ENCODE data around the gene PDK4.
"Not testable (repeated sequence)": the region's sequence is repeated elsewhere in the genome, so short reads cannot be mapped to it uniquely, and the experiment has no call there.

The PDK4 gene

DNA sequence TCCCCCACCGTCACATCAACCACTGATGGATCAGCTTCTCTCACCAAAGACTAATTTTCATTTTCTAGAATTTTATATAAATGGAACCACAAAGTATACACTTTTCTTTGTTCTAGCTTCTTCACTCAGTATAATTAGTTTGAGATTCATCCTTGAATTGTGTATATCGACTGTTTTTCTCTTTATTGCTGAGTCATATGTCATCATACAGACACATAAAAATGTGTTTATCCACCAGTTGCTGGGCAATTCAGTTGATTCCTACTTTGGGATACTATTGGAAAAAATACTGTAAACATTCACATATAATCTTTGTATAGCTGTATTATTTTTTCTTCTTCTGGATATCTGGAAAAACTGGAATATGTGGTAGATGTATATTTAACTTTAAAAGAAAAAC lies 26.6 kb downstream of the PDK4 start:
- no peak for DNase-seq (ENCODE audit: low read depth in 3 of 3)

DNA sequence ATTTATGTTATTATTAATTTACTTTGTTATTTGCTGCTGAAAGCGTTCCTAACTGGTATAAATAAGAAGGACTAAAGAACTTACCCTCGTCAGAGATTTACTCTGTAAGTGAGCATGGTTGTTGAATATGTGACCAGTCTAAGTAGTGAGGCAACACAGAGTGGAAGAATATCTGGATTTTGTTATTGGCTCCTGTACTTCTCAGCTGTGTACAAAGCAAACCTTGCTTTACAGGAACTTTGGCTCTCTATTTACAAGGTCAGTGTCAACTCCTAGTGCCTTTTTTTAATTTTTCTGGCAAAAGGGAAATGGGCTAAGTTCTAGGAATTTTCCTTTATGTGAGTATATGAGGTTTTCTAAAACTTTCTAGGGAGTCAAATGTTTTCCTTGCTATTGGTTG lies 35.6 kb downstream of the PDK4 start:
- no peak for DNase-seq (ENCODE audit: low read depth in 3 of 3)

DNA sequence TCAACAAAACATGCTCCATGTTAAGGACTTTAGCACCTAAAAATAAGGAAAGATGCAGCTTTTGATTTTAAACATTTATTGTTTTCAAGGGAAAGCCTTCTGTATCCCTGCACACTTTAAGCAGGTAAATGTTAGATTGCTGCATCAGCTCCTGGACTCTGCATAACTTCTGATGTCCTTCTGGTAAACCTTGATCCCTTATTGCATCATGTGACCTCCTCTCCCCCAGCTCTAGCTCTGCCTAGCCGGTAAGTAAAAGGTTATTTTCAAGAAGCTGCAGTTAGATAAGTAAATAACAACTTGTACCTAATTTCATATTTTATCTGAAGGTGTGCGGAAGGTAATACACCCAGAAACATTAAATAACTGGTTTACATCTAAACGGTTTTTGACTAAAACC lies 37.5 kb downstream of the PDK4 start:
- DNase-seq (ENCODE audit: low read depth in 3 of 3): no peak

DNA sequence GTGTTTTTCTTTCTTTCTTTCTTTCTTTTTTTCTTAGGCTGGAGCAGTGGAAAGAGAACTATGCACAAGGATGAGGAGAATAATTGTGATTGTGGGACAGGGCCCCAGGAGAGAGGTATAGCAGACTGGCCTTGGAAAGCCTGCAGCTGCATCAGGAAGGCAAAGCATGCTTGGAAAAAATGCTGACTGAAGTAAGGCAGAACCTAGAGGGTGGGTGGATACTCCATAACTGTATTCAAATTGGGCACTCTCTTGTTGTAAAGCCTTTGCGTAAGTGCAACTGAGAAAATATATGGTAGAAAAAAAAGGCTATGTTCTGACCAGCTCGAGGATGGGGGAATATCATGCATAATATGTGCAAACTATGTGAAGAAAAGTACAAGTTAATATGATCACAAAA lies 39.5 kb downstream of the PDK4 start:
- no peak for DNase-seq (ENCODE audit: low read depth in 3 of 3)

DNA sequence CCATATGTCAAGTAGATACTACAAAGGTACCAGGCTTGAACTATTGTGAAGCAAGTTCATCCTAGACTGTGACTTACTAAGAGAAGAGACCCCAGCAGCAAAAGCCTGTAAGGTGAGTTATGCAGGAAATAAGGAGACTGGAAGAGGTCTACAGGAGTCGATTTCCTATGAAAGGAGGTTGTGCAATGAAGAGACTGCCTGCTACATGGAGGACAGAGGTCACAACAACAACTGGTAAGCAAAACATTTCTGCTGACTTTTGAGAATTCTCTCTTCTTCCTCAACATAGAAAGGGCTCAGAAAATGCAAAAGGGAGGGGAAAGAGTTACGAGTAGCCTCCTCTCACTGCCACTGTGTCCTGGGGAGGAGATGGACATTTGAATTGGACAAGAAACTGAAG lies 42.4 kb downstream of the PDK4 start:
- DNase-seq (ENCODE audit: low read depth in 3 of 3): no peak

DNA sequence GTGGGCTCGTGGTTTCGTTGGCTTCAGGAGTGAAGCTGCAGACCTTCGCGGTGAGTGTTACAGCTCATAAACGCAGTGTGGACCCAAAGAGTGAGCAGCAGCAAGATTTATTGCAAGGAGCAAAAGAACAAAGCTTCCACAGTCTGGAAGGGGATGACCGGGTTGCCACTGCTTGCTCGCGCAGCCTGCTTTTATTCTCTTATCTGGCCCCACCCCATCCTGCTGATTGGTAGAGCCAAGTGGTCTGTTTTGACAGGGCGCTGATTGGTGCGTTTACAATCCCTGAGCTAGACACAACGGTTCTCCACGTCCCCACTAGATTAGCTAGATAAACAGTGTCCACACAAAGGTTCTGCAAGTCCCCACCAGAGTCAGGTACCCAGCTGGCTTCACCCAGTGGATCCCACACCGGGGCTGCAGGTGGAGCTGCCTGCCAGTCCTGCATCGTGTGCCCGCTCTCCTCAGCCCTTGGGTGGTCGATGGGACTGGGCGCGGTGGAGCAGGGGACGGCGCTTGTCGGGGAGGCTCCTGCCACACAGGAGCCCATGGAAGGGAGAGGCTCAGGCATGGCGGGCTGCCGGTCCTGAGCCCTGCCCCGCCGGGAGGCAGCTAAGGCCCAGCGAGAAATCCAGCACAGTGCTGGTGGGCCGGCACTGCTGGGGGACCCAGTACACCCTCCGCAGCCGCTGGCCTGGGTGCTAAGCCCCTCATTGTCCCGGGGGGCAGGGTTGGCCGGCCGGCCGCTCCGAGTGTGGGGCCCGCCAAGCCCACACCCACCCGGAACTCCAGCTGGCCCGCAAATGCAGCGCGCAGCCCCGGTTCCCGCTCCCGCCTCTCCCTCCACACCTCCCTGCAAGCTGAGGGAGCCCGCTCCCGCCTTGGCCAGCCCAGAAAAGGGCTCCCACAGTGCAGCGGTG lies 44.0 kb downstream of the PDK4 start:
- DNase-seq (ENCODE audit: low read depth in 3 of 3): not testable (repeated sequence)

DNA sequence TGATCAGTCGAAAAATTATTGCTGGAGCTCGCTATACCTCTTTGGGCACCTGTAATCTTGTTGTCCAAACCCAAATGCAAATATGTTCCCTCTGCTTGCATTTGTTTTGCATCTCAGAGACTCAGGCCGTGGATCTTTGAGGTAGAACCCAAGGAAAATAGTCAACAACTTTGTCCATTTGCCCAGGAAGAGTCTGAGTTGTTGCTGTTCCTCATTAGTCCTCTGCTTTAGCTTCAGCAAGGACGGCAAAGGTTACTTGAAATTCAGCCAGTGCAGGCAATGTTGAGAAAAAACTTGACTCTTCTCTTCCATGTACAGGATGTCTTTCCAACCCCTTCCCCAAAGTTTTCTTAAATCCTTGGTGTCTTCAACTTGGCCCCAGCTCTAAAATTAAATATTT lies 45.8 kb downstream of the PDK4 start:
- no peak for DNase-seq (ENCODE audit: low read depth in 3 of 3)

DNA sequence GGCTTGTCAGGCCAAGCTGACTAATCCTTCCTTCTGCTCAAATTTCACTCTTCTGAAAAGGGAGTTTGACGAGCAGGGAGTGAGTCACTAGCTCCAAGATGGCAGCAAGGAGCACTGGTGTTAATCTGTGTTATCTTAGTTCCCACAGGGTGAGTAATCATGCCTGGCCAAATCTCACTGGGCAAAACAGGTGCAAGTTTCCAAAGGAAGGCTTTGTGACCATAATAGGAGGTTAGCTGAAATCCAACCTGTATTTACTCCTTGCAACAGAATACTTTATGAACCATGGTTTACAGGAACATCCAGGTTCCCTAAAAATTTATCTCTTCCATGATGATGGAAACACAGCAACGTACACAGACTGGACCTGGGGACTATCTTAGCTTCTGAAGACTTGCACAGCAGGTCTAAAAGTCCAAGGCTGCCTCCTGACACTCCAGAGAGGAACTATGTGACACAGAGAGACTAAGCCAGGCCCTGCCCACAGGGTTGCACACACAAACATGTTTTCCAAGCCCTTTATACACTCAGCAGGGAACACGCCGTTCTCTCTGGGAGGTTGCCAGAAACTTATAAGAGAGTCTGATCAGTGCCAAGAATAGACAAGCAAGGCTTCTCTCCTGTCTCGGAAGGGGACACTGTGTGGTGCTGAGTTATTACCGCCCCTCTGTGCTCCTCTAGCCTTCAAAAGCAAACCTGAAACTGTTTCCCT lies 46.3 kb downstream of the PDK4 start:
- no peak for DNase-seq (ENCODE audit: low read depth in 3 of 3)

DNA sequence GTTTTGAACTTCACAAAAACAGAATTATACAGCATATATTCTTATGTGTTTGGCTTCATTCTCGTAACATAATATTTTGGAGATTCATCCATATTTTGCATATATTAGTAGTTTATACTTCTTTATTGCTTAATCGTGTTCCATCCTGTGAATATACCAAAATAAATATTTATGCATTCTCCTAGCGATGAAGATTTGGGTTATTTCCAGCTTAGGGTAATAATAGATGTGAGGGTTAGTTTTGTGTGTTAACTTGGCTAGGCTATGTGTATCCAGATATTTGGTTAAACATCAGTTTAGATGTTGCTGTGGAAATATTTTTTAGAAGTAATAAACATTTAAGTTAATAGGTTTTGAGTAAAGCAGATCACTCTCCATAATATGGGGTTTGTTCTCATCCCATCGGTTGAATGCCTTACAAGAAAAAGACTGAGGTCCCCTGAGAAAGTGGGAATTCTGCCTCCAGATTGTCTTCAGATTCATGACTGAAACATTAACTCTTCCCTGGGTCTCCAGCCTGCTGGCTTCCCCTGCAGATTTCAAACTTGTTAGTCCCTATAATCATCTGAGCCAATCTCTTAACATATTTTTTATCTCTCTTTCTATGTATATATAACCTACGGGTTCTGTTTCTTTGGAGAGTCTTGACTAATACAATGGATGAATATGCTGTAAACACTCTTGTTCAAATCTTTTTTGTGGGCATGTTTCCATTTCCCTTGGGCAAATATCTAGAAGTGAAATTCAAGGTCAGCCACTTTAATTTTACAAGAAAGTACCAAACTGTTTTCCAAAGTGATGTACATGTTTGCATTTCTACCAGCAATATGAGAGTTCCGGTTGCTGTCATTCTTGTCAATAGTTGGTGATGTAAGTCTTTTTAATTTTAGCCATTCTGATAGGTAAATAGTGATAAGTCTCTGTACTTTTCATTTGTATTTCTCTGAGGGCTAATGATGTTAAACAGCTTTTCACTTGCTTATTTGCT lies 48.7 kb downstream of the PDK4 start:
- DNase-seq (ENCODE audit: low read depth in 3 of 3): no peak

DNA sequence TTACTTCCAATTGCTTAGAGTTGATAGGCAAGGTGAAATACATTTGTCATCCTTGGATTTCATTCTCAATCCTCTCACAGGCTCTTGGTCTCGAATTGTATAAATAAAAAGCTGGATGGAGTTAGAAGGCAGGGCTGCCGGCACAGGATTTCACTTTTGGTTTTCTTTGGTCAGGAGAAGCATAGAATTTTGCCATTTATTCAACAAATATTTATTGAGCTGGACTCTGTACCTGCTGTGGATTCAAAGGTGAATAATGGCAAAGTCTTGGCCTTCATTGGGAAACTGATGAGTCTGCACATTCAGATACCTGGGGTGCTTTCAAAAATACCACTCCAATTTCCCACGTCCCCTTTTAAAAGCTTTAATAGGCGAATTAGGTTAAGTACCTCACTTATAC lies 49.7 kb downstream of the PDK4 start:
- no peak for DNase-seq (ENCODE audit: low read depth in 3 of 3)

DNA sequence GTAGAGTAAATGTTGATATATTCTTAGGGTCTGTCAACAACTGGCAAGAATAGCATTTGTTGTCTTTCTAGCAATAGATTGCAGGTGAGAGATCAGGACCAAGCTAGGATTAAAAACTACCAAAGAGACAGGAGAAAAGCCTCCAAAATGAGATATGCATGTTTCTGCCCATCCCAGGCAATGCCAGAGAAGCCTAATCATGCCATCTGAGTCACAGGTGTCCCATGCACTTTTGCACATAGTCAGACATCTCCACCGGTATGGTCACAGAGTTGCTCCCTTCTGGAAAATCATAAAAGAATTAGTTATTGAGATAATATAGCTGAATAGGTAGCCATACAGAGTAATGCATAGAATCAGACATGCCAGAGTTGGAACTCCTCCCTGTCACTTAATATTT lies 50.6 kb downstream of the PDK4 start:
- no peak for DNase-seq (ENCODE audit: low read depth in 3 of 3)

DNA sequence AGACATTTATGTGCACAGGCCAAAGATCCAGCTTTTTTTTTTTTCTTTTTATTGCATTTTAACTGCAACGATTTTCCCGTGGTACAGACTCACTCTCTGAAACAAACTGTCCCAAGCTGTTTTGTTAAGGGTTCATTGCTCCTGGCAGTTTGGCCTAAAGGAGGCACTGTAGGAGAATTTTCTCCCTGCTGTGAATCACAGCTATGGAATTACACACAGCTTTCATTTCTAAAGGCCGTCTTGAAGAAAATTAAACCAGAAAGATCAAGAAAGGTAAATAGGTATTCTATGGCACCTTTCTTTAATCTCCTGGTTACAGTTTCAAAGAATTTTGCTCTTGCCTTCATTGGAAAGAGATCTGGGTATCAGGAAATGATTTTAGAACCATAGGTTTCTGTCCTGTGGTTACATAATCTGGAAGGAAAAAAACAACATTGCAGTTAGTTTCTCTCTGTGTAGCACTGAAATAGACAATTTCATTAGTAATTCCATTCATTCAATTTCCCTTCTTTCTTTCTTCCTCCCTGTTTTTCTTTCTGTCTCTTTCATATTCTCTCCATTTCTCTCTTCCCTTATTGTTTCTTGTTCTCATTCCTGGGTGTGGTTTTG lies 51.2 kb downstream of the PDK4 start:
- no peak for DNase-seq (ENCODE audit: low read depth in 3 of 3)

DNA sequence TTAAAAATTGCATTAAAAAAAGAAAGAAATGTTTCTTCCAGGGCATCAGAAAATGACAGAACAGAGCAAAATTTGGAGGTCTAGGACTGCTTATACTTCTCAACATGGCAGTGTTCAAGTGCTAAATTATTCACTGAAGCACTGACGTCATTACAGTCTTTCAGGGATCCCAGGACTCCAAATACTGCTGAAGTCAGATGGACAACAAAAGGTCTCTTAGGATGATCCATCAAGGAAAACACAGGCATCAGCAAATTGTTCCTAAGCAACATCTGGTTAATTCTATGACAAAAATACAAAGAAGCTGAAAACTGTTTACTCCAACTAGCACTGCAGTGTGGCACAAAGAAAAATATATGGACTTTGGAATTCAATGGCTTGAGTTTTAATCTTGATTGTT lies 52.1 kb downstream of the PDK4 start:
- no peak for DNase-seq (ENCODE audit: low read depth in 3 of 3)

DNA sequence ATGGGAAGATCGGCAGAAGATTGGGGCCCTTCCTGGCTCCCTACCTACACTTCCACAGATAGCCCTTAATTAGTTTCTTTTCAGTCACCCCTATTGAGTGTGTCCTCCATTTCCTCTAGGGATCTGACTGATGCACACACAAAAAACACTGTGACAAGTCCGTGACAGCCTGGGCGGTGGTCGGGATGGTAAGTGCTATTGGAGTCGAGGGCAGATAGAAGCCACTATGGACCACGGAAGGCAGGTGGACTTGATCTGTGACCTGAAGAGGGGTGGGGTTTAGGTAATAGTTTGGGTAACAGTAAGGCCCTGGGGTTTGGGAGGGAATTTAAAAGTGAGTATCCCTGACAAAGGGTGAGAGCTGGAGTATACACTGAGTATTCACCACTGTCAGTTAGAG lies 53.0 kb downstream of the PDK4 start:
- DNase-seq (ENCODE audit: low read depth in 3 of 3): no peak

DNA sequence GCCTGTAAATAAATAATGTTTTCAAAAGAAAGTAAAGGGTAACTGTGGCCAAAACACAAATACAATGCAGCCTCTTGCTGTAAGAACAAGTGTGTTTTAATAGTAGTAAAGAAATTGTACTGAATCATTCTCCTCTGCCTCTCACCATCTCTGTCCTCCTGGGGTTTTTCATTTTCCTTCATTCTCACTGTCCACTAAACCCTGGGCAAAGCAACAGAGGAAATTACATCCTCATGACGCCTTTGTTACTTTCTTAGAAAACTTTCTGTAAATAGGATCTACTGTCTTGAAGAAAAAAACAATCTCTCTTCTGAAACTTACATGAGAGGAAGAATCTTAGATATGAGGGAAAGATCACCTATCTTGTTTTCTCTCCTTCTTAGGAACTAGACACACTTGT lies 56.0 kb downstream of the PDK4 start:
- no peak for DNase-seq (ENCODE audit: low read depth in 3 of 3)

DNA sequence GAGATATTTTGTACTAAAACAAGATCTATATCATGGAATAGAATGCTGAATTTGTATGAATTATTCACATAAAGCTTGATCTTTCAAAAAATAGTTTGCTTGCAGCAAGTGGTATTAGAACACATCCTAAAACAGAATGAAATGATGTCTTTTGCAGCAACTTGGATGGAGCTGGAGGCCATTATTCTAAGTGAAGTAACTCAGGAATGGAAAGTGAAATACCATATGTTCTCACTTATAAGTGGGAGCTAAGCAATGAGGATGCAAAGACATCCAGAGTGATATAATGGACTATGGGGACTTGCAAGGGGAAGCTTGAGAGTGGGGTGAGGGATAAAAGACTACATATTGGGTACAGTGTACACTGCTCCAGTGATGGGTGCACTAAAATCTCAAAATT lies 56.9 kb downstream of the PDK4 start:
- DNase-seq (ENCODE audit: low read depth in 3 of 3): no peak

DNA sequence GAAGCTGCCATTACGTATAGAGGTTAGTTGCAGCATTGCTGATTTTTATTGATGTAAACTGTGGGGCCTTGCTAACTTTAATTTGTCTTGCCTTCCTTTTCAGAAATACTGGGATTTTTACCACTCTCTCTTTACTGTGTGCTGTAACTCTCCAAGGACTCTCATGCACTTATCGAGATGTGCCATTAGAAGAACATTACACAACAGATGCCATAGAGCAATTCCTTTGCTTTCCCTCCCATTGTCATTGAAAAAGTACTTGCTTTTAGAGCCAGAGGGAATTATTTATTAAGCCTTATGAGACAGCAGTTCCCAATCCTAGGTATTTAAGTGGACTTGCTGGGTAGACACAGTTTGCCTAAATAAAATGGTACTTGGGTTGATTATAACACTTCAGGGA lies 58.8 kb downstream of the PDK4 start:
- DNase-seq (ENCODE audit: low read depth in 3 of 3): no peak

DNA sequence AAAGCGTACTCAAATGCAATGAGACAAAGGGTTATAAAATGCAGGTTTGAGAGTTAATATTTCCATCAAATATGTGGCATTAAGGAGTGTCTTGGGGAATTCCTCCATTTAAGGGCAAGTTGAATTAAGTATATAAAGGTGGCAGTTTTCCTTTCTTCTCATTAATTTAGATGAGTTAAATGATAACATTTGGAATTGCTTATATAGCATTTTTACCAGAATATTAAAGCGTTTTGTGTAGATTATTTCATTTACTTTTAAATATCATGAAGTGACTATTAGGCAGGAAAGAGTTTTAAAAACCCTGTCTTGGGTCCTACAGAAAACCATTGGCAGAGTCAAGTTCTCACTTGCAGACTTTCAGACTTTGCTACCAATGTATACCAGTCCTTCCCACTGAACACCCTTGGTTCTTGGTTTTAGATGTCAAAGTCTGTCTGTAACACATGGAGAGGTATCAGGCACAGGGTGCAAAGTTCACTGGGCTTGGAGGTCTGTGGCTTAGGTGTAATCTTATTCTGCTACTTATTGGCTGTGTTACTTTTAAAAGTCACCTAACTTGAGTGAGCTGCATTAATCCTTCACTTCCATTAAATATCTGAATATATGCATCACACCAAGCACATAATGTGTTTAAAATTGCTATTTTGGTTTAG lies 59.5 kb downstream of the PDK4 start:
- DNase-seq (ENCODE audit: low read depth in 3 of 3): no peak

DNA sequence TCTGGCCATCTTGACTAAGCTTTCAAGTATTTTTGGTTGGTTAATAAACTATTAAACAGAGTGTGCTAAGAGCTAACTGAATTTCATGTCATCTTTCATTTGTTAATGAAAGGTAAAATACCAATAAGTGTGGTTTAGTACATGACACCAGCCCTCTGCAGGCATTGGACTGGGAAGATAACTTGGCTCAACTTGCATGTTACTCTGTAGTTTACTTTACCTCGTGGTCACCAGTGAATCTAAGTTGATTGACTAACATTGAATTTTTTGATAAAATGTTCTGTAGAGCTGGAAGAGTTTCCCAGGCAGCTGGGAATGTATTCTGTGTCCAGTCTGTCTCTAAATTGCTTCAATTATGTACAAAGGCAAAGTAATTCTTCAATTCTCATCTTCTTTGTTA lies 60.7 kb downstream of the PDK4 start:
- no peak for DNase-seq (ENCODE audit: low read depth in 3 of 3)

DNA sequence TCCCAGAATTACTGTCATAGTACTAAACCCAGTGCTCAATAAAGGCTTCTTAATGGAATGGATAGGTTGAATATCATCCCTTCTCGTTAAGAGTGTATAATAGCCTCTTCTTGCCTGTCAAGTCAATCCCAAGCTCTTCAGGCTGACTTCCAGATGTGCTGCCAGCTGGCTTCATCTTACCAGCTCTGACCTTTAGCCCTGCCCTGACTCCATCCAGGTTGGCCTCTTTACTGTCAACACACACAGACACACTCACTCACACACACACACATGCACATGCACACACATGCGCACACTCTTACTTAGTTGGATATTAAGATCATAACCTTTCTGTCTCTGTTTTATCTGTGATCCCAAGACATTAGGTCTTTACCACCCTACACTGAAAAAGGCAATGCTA lies 61.5 kb downstream of the PDK4 start:
- DNase-seq (ENCODE audit: low read depth in 3 of 3): no peak
